GM12875 (cell line): ENCODE data around the gene NRG3.

Source experiments
- H3K4me3 ChIP-seq: one replicate; pipeline ENCODE4 v1.5.1; 2011; ENCODE audit warnings: low read depth, low read length, control low read depth
- TF ChIP-seq, protein P1 (sequence below): IDR thresholded peaks from 2 replicates; pipeline ENCODE4 v1.5.1; 2011; ENCODE audit warnings: low read depth, mild to moderate bottlenecking, control low read depth, inconsistent platforms, low read length, moderate library complexity, borderline replicate concordance; ENCODE audit not compliant: insufficient read depth

Gene NRG3

DNA sequence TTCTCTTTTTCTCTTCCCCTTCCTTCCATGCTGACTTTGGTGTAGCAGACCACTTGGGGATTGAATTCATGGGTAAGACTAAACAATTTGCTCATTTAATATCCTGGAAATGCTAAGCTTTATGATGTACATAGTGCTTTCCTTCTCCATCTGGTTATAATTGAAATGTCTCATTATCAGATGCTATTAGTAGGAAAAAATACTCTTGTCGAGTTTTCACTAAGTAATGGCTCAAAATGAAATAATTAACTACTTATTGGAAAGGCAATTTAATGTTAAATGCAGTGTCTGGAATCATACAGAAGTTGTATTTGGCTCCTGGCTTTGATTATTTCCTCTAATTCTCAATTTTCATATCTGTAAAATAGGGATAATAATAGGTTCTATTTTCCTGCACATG is 990.4 kb downstream of the NRG3 start:
- TF ChIP-seq, protein P1, sequence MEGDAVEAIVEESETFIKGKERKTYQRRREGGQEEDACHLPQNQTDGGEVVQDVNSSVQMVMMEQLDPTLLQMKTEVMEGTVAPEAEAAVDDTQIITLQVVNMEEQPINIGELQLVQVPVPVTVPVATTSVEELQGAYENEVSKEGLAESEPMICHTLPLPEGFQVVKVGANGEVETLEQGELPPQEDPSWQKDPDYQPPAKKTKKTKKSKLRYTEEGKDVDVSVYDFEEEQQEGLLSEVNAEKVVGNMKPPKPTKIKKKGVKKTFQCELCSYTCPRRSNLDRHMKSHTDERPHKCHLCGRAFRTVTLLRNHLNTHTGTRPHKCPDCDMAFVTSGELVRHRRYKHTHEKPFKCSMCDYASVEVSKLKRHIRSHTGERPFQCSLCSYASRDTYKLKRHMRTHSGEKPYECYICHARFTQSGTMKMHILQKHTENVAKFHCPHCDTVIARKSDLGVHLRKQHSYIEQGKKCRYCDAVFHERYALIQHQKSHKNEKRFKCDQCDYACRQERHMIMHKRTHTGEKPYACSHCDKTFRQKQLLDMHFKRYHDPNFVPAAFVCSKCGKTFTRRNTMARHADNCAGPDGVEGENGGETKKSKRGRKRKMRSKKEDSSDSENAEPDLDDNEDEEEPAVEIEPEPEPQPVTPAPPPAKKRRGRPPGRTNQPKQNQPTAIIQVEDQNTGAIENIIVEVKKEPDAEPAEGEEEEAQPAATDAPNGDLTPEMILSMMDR, result no peak
- H3K4me3 ChIP-seq, result no peak overlapping the region

DNA sequence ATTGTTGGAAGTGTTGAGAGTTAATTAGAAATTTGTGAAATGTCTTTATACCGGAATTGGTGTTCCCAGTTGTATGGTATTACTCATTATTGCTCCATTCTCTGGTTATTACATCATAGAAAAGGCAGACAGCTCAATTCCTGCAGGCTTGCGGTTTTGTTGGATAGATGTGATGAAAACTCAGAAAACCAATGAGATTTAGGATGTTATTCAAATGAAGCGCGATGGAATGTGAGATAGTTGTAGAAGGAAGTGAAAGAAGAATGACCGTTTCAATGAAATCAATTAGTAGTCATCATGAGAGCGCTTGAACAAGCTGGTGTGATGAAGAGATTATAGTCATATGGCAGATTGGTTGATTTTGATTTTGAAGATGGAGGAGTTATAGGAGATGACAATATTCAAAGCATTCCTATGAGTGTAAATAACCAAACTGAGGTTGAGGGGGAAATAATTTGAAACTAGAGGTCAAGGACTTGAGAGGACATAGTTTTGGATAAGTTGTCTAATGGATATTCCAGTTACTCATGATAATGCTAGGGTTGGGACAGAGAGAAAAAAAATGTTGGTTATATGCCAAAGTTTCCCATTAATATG is 991.5 kb downstream of the NRG3 start:
- TF ChIP-seq, protein P1, result no peak
- no peak overlapping the region for H3K4me3 ChIP-seq

DNA sequence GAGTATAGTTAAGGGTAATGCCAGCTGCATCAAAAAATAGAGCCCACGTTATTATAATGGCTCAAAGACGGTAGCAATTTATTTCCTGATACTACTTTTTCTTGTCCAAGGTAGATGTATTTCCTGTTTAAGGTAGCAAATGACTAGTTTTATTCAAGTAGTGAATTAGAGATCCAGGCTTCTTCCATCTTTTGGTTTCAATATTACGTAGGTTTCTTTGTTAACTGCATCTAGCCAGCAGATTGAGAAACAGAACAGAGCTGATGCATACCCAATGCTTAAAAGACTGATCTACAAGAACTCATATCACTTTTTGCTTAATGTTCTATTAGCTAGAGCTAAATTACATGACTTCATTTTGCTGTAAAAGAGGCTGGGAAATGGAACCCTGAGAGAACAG is 992.1 kb downstream of the NRG3 start:
- TF ChIP-seq, protein P1, result no peak
- H3K4me3 ChIP-seq, result no peak overlapping the region

DNA sequence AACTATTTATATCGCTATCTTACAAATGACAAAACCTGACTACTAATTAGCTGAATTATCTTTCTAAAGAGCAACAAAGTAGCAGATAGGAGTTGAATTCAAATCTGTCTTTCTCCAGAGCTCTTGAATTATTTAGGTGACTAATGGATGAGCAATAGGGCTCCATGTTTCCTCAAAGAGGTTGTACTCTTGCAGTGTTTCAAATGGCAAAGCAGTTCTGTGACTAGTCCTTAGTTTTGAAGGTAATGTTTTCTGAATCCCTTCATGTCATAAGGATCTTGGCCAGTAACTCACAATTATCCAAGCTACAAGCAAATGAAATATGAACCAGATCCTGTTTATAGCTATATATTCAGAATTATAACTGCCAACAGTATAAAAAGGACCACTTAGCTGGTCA is 999.7 kb downstream of the NRG3 start:
- H3K4me3 ChIP-seq, result no peak overlapping the region
- TF ChIP-seq, protein P1, result no peak

DNA sequence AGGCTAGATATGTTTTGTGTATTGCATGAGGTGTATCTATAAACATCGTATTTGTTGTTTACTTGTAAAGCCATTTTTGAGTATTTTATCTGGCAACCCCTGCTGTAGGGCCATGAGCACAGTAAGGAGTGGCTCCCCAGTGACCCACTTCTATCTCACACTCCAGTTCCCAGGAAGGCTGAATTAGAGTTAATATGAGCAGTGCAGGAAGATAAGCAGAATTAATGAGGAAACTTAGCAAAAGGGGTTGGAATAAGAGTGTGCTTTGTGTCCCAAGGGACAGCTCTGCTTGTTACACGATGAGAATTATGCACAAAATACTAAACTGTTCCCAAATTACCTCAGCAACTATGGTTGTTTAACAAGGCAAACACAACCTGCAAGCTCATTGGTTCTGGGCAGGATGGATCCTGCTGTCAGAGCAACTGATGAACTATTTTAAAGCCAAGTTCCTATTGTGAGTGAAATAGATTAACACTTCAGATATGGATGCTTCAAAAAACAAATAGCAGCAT is 1005.8 kb downstream of the NRG3 start:
- no peak overlapping the region for H3K4me3 ChIP-seq
- TF ChIP-seq, protein P1, result no peak

DNA sequence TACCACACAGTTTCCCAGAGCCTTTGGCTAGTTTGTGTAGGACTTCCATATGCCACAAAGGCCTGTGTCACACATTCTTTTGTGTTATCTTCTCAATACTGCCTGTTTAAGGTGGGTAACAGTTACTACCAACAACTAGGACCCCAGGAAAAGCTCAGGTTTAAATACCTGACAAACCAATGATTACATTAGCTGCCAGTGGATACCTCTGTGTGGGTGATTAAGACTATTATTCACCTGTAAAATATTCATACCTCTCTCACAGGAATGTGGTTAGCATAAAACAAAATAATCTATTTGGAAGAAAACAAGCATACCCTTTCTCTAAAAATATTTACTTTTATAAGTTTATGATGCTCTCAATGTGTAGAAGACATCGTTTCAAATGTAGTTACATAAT is 1007.7 kb downstream of the NRG3 start:
- H3K4me3 ChIP-seq, result no peak overlapping the region
- TF ChIP-seq, protein P1, result no peak

DNA sequence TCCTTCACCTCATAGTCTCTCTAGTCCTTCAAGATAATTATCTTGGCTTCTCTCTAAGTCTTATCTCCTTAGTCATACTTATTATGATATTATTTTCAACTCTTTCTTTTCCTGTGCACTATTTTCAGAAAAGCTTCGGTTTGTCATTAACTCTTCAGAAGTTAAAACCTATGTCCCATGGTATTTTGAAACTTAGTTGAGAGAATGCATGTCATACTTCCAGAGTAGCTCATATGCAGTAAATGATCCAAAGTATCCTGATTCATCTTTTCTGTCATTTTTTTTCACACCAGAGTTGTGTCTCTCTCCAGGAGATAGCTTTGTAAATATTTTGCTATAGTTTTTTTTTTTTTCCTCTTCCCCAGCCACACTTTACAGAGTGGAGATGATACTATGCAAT is 1008.6 kb downstream of the NRG3 start:
- TF ChIP-seq, protein P1, result no peak

More for the DNA sequence above, 1008.6 kb downstream of the NRG3 start:
- no peak overlapping the region for H3K4me3 ChIP-seq
